KMS-11 (cell line): ENCODE data around the gene ATP1A2.

Experiments
- H2AFZ ChIP-seq: fragments of 200-600 bp; sonication (generic); 2 replicates; pipeline ENCODE4 v1.6.1; 2016; ENCODE audit warnings: antibody characterized with exemption, mixed run types, low read depth
- H3K27ac ChIP-seq: fragments of 200-600 bp; sonication (generic); 2 replicates; pipeline ENCODE4 v1.6.1; 2016; ENCODE audit warnings: mild to moderate bottlenecking, mixed run types
- H3K27me3 ChIP-seq: fragments of 200-600 bp; sonication (generic); 2 replicates; pipeline ENCODE4 v1.6.1; 2017; ENCODE audit warnings: mild to moderate bottlenecking, low read depth, mixed run types, moderate library complexity; ENCODE audit not compliant: insufficient read depth
- H3K36me3 ChIP-seq: fragments of 200-600 bp; sonication (generic); 2 replicates; pipeline ENCODE4 v1.6.1; 2017; ENCODE audit warnings: mild to moderate bottlenecking, mixed run types; ENCODE audit not compliant: insufficient read depth
- H3K4me1 ChIP-seq: fragments of 200-600 bp; sonication (generic); 2 replicates; pipeline ENCODE4 v1.6.1; 2016; ENCODE audit warnings: mild to moderate bottlenecking, low read depth, mixed run types; ENCODE audit not compliant: poor library complexity, severe bottlenecking
- H3K4me2 ChIP-seq: fragments of 200-600 bp; sonication (generic); 2 replicates; pipeline ENCODE4 v1.7.0; 2016; ENCODE audit warnings: mild to moderate bottlenecking, mixed run types
- H3K4me3 ChIP-seq: fragments of 200-600 bp; sonication (generic); IDR thresholded peaks from 2 replicates; pipeline ENCODE4 v1.6.1; 2017; ENCODE audit warnings: low read depth, low read length, mixed read lengths; ENCODE audit not compliant: insufficient read depth
- H3K79me2 ChIP-seq: fragments of 200-600 bp; sonication (generic); 2 replicates; pipeline ENCODE4 v1.6.1; 2016; ENCODE audit warnings: low read depth, mixed run types; ENCODE audit not compliant: insufficient read depth
- H3K9ac ChIP-seq: fragments of 200-600 bp; sonication (generic); 2 replicates; pipeline ENCODE4 v1.6.1; 2016; ENCODE audit warnings: mild to moderate bottlenecking, mixed run types
- H4K20me1 ChIP-seq: fragments of 200-600 bp; sonication (generic); 2 replicates; pipeline ENCODE4 v1.6.1; 2016; ENCODE audit warnings: mild to moderate bottlenecking, mixed run types; ENCODE audit not compliant: insufficient read depth
- CTCF ChIP-seq: fragments of 200-600 bp; sonication (generic); conservative IDR thresholded peaks from 2 replicates; pipeline ENCODE4 v1.6.1; 2017; ENCODE audit warnings: low read depth, mild to moderate bottlenecking, antibody characterized with exemption, low read length, moderate library complexity, mixed read lengths

Gene ATP1A2

GRCh38 chr1:160112357-160112756 lies 3.2 kb upstream of the ATP1A2 start:
- H3K4me2 ChIP-seq = no peak overlapping the region
- H4K20me1 ChIP-seq = no peaks in the 10 kb centered on the region
- no peaks in the 10 kb centered on the region for H3K36me3 ChIP-seq
- no peak overlapping the region for H3K9ac ChIP-seq
- no peak overlapping the region for H3K27ac ChIP-seq
- no peak for TF ChIP-seq CTCF
- H3K4me1 ChIP-seq = no peaks in the 10 kb centered on the region
- H3K27me3 ChIP-seq = no peaks in the 10 kb centered on the region
- no peak overlapping the region for H3K4me3 ChIP-seq
- H3K79me2 ChIP-seq = no peaks in the 10 kb centered on the region
- H2AFZ ChIP-seq = no peak overlapping the region

- no peak overlapping the region for H3K4me2 ChIP-seq
- H3K27me3 ChIP-seq = no peaks in the 10 kb centered on the region
- no peak overlapping the region for H2AFZ ChIP-seq
These were observed 2.2 kb upstream of the ATP1A2 start for GRCh38 chr1:160113407-160113806.

GRCh38 chr1:160114085-160114484 lies 1.5 kb upstream of the ATP1A2 start:
- H3K4me1 ChIP-seq = no peaks in the 10 kb centered on the region
- H2AFZ ChIP-seq = no peak overlapping the region

More at GRCh38 chr1:160113407-160113806, 2.2 kb upstream of the ATP1A2 start:
- no peak overlapping the region for H3K9ac ChIP-seq
- no peaks in the 10 kb centered on the region for H3K79me2 ChIP-seq
- no peaks in the 10 kb centered on the region for H3K4me1 ChIP-seq
- H3K4me3 ChIP-seq = no peak overlapping the region
- no peak for TF ChIP-seq CTCF
- no peak overlapping the region for H3K27ac ChIP-seq
- no peaks in the 10 kb centered on the region for H3K36me3 ChIP-seq
- no peaks in the 10 kb centered on the region for H4K20me1 ChIP-seq

GRCh38 chr1:160116283-160117147 lies 956 bp downstream of the ATP1A2 start:
- no peaks in the 10 kb centered on the region for H4K20me1 ChIP-seq
- H3K79me2 ChIP-seq = no peaks in the 10 kb centered on the region
- no peaks in the 10 kb centered on the region for H3K27me3 ChIP-seq
- H3K27ac ChIP-seq = no peak overlapping the region
- H3K9ac ChIP-seq = no peak overlapping the region
- no peak overlapping the region for H3K4me3 ChIP-seq
- no peaks in the 10 kb centered on the region for H3K36me3 ChIP-seq
- no peak overlapping the region for H3K4me2 ChIP-seq
- no peak for TF ChIP-seq CTCF
- no peaks in the 10 kb centered on the region for H3K4me1 ChIP-seq
- H2AFZ ChIP-seq = no peak overlapping the region

More at GRCh38 chr1:160114085-160114484, 1.5 kb upstream of the ATP1A2 start:
- no peak overlapping the region for H3K4me3 ChIP-seq
- H3K36me3 ChIP-seq = no peaks in the 10 kb centered on the region
- TF ChIP-seq CTCF = no peak
- H3K9ac ChIP-seq = no peak overlapping the region
- no peaks in the 10 kb centered on the region for H3K27me3 ChIP-seq
- no peaks in the 10 kb centered on the region for H4K20me1 ChIP-seq
- H3K27ac ChIP-seq = no peak overlapping the region
- no peaks in the 10 kb centered on the region for H3K79me2 ChIP-seq
- no peak overlapping the region for H3K4me2 ChIP-seq
